LNCAP (cell line): ENCODE measurements around the gene CFAP61.

Experiments
- TF ChIP-seq, protein P1 (sequence below): fragments of 450-650 bp; IDR thresholded peaks from 2 replicates; pipeline ENCODE4 v1.5.1; 2017; ENCODE audit warnings: mild to moderate bottlenecking

Gene CFAP61

DNA sequence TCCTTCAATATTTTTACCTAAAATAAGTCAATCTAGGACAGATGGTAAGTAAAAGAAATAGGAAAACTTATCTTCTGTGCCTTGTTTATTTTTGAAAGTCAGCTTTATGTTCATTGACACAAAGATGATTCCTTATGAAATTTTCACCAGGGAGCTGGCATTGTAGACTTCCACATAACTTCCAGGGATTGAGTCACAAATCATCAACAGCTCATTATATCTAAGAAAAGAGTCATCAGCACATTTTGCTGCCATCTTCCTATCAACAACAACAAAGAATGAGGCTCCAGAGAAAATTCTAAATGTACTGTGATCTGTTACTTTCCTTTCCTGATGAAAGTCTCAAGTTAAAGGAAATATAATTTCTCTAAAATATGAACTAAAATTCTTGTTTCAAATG is 48.5 kb downstream of the CFAP61 start:
- TF ChIP-seq, protein P1, sequence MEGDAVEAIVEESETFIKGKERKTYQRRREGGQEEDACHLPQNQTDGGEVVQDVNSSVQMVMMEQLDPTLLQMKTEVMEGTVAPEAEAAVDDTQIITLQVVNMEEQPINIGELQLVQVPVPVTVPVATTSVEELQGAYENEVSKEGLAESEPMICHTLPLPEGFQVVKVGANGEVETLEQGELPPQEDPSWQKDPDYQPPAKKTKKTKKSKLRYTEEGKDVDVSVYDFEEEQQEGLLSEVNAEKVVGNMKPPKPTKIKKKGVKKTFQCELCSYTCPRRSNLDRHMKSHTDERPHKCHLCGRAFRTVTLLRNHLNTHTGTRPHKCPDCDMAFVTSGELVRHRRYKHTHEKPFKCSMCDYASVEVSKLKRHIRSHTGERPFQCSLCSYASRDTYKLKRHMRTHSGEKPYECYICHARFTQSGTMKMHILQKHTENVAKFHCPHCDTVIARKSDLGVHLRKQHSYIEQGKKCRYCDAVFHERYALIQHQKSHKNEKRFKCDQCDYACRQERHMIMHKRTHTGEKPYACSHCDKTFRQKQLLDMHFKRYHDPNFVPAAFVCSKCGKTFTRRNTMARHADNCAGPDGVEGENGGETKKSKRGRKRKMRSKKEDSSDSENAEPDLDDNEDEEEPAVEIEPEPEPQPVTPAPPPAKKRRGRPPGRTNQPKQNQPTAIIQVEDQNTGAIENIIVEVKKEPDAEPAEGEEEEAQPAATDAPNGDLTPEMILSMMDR = no peak

DNA sequence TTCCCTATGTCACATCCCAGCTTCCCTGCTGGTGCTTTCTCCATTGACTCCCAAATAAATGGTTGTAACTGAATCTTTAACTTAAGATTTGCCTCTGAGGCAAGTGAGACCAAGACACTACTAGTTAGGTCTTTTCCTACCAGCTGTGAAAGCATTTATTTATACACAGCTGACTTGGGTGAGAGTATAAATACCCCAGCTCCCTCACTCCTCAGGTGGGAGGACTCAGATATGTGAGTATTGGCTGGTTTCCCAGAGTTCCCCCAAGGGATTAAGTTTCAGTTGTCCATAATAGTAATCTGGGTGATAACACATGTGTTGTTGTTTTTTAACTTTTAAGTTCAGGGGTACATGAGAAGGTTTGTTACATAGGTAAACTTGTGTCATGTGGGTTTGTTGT is 49.8 kb downstream of the CFAP61 start:
- TF ChIP-seq, protein P1 = no peak

DNA sequence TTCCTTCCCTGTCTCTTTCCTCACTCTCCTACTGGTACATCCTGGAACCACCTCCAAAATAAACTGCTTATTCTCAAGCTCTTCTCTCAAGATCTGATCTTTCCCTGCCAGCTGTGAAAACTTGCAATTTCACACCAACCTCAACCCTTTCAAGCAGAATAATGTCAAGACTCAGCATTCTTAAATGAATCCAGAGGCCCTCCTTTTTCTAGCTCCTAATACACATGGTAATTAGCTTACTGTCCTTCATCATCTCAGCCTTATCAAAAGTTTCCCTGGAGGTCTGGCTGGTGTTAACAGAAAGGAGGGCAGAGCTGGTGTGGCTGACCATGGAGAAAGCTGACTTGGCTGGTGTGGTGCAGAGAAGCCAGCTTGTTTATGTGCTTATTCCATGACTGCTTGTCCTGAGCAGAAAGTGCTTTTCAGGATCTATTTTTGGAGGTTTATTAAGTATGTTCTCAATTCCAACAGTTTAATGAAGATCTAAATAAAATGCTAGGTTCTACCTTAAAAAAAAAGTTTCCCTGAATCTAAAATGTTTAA is 50.5 kb downstream of the CFAP61 start:
- TF ChIP-seq, protein P1 = no peak

DNA sequence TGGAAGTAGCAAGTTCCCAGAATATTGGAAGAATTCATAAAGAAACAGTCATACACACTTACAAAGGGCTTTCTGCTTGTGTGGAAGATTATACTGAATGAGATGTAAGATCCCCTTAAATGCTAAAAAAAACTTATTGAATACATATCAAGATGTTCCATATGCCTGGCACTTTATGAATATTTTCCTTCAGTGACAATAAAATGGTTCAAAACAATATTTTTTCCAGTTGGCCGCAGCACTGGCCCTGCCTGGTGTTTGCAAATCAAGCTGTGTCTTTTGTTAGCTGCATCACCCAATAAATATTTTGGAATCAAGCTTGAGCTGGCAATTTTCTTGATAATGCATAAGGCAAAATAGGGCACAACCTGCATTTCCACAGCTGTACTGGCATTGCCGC is 51.2 kb downstream of the CFAP61 start:
- TF ChIP-seq, protein P1 = no peak

DNA sequence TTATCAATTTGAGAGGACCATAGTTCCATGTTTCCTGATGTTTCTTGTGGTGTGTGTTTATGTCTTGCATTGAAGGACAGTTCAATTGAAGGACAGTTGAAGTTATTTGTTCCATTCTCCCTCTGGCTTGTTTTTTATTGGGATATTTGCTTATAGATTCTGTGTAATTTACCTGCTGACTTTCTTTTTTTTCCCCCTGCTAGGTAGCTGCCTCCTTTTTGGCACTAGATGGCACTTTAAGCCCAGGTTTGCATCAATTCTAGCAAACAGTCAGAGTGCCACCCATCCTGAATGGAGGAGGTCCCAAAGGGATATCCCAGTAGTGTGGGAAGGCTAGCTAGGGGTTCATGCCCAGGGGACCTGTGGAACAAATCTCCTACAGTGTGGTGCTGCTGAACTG is 78.1 kb downstream of the CFAP61 start:
- TF ChIP-seq, protein P1 = peak; percentile 76

DNA sequence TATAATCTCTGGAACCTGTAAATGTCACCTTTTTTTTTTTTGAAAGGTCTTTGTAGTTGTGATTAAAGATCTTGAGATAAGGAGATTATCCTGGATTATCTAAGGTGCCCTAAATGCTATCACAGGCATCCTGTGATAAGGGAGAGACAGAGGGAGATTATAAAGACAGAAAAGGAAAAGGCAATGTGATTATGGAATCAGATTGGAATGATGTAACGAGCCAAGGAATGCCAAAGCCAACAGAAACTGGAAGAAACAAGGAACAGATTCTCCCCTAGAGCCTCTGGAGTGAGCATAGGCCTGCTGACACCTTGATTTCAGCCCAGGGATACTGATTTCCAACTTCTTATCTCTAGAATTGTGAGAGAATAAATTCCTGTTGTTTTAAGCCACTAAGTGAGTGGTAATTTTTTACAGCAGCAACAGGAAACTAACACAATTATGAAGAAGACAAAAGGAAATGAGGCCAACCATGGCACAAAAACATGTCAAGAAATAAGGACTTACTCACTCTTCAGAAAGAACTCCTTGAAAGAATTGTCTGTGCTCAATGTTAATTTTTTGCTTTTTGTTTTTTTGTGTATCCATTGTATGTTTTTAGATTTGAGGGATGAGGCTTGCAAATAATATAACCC is 82.7 kb downstream of the CFAP61 start:
- TF ChIP-seq, protein P1 = no peak

DNA sequence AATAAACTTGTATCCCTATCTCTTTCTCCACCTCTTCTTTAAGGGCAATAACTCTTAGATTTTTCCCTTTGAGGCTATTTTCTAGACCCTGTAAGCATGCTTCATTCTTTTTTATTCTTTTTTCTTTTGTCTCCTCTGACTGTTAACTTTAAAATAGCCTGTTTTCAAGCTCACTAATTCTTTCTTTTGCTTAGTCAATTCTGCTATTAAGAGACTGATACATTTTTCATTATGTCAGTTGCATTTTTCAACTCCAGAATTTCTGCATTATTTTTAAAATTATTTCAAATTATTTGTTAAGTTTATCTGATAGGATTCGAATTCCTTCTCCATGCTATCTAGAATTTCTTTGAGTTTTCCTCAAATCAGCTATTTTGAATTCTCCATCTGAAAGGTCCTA is 84.0 kb downstream of the CFAP61 start:
- TF ChIP-seq, protein P1 = no peak

DNA sequence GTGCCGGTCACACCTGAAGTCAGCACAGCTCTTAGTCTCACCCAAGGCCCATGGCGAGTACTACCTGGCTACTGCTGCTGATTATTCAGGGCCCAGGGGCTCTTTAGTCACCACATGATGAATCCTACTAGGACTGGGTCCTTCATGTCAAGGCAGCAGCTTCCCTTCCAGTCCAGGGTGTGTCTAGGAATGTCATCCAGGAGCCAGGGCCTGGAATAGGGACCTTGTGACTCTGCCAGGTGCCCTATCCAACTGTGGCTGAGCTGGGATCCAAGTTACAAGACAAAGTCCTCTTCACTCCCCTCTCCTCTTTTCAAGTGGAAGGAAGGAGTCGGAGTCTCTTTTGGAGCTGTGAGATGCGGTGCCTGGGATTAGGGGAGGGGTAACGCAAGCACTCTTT is 85.5 kb downstream of the CFAP61 start:
- TF ChIP-seq, protein P1 = no peak
